GM12874 (cell line): Measurements from ENCODE around the gene SAFB2.

Source experiments
- CTCF ChIP-seq: IDR thresholded peaks from 2 replicates; pipeline ENCODE4 v1.5.1; 2011; ENCODE audit warnings: low read depth, mild to moderate bottlenecking, control low read depth, low read length, moderate library complexity; ENCODE audit not compliant: insufficient read depth

Gene SAFB2

GRCh38 chr19:5646703-5647102 lies 24.1 kb upstream of the SAFB2 start:
- TF ChIP-seq CTCF: no peak

- TF ChIP-seq CTCF: no peak
These were observed 22.8 kb upstream of the SAFB2 start for GRCh38 chr19:5645409-5645808.

GRCh38 chr19:5644037-5644436 lies 21.5 kb upstream of the SAFB2 start:
- no peak for TF ChIP-seq CTCF

- no peak for TF ChIP-seq CTCF
These were observed 20.5 kb upstream of the SAFB2 start for GRCh38 chr19:5643060-5643459.

GRCh38 chr19:5642204-5642603 lies 19.6 kb upstream of the SAFB2 start:
- TF ChIP-seq CTCF: no peak

- no peak for TF ChIP-seq CTCF
These were observed 18.6 kb upstream of the SAFB2 start for GRCh38 chr19:5641171-5641570.

GRCh38 chr19:5637971-5638370 lies 15.4 kb upstream of the SAFB2 start:
- TF ChIP-seq CTCF: no peak

GRCh38 chr19:5635427-5635826 lies 12.9 kb upstream of the SAFB2 start:
- no peak for TF ChIP-seq CTCF
